ENCODE measurements around the gene SERPINB6.

The SERPINB6 gene

DNA sequence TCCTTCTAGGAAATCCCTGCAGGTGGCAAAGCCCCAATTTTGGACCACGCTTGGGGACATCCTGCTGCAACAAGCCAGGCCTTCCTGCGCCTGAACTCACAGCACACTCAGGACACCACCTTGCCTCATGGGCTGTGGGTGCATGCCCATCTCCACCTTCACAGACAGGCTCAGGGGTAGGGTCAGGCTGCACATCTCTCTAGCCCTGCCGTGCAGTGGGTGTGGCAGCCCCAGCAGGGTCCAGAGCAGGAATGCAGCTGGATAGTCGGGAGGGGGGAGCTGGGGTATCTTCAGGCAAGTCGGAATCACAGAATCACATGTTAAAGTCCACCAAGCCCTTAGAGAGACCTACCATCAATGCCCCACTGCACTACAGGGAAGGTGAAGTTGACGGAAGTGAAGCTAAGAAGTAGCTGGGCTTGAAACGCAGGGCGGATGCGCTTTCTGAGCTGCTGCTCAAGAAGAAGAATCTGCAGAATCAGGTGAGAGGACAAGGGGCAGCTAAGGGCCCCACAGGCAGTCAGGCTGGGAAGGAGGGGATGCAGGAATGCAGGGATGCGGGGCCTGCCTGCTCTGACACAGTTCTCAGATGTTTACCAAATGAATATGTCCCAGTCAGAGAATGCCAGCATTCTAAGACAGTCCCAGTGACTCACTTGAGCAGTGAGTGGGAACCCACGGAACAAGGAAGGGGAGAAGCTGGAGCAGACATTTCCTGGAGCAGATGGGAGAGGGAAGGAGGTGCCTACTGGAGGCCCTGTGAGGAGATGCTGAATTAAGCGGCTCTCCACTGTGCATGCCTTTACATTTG, 11.3 kb downstream of the SERPINB6 start:
- H3K4me3 ChIP-seq (ENCODE audit: insufficient read depth, low read depth, low read length, poor library complexity, severe bottlenecking), result no peak overlapping the region
- no peaks in the 10 kb centered on the region for H3K36me3 ChIP-seq (ENCODE audit: control insufficient read depth, insufficient read depth, low read length)
- no peaks in the 10 kb centered on the region for H3K4me1 ChIP-seq (ENCODE audit: control insufficient read depth, insufficient read depth, low read length, poor library complexity, severe bottlenecking)
- DNase-seq, result no peak
- H3K27ac ChIP-seq (ENCODE audit: insufficient read depth, low read length, poor library complexity, severe bottlenecking), result no peak overlapping the region
- H3K9me3 ChIP-seq (ENCODE audit: control insufficient read depth, low read length), result no peaks in the 10 kb centered on the region
- no peaks in the 10 kb centered on the region for H3K27me3 ChIP-seq (replicated peaks; ENCODE audit: control insufficient read depth, insufficient read depth, low read length, poor library complexity, severe bottlenecking)

DNA sequence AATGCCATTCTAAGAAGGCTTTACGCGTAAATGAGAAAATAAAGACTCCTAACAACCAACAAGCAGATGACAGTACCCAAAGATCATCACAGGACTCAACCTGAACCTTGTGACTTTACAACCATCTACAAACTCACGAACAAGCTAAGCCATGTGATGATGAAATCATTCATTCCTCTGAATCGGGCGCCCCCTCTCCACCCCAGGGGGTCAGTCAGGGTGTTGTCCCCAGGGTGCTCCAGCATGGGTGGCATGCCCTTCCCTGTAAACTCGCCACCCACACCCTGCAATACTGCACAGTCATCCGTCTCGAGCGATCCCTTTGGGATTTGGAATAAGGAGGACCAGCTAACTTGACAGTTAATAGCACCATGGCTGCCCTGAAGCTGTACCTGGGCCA, 12.6 kb downstream of the SERPINB6 start:
- no peaks in the 10 kb centered on the region for H3K36me3 ChIP-seq (ENCODE audit: control insufficient read depth, insufficient read depth, low read length)
- H3K9me3 ChIP-seq (ENCODE audit: control insufficient read depth, low read length), result no peaks in the 10 kb centered on the region
- H3K27me3 ChIP-seq (replicated peaks; ENCODE audit: control insufficient read depth, insufficient read depth, low read length, poor library complexity, severe bottlenecking), result no peaks in the 10 kb centered on the region
- no peak overlapping the region for H3K27ac ChIP-seq (ENCODE audit: insufficient read depth, low read length, poor library complexity, severe bottlenecking)
- no peaks in the 10 kb centered on the region for H3K4me1 ChIP-seq (ENCODE audit: control insufficient read depth, insufficient read depth, low read length, poor library complexity, severe bottlenecking)
- H3K4me3 ChIP-seq (ENCODE audit: insufficient read depth, low read depth, low read length, poor library complexity, severe bottlenecking), result no peak overlapping the region
- no peak for DNase-seq

GRCh38 chr6:2958331-2958711, 13.0 kb downstream of the SERPINB6 start:
- Histone ChIP-seq H3K4me1 (ENCODE audit: control insufficient read depth, insufficient read depth, low read length, poor library complexity, severe bottlenecking) (no peaks in the 10 kb centered on the region), H3K27ac (ENCODE audit: insufficient read depth, low read length, poor library complexity, severe bottlenecking) (no peak overlapping the region), H3K4me3 (ENCODE audit: insufficient read depth, low read depth, low read length, poor library complexity, severe bottlenecking) (no peak overlapping the region)

DNA sequence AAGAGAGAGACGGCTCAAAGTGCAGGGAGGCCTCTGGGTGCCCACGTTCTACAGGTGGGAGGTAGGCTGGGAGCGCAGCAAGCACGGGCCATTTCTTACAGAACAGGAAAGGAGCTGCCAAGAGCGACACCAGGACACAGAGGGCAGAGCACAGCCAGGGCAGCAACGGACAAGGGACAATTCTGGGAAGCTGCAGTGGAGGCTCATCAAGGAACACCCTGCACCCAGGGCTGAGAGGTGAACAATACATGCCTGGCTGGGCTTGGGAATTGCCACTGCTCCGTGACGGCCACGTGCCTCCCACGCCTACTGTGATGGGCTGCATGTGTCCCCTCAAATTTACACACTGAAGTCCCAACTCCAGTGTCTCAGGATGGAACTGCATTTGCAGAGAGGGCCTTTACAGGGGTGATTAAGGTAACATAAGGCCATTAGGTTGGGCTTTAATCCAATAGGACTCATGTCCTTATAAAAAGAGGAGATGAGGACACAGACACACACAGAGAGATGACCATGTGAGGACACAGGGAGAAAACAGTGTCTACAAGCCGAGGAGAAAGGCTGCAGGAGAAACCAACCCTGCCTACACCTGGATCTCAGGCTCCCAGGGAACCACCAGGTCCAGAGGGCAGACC, 13.6 kb downstream of the SERPINB6 start:
- H3K27me3 ChIP-seq (replicated peaks; ENCODE audit: control insufficient read depth, insufficient read depth, low read length, poor library complexity, severe bottlenecking), result no peaks in the 10 kb centered on the region
- H3K4me1 ChIP-seq (ENCODE audit: control insufficient read depth, insufficient read depth, low read length, poor library complexity, severe bottlenecking), result no peaks in the 10 kb centered on the region
- H3K27ac ChIP-seq (ENCODE audit: insufficient read depth, low read length, poor library complexity, severe bottlenecking), result no peak overlapping the region
- H3K36me3 ChIP-seq (ENCODE audit: control insufficient read depth, insufficient read depth, low read length), result no peaks in the 10 kb centered on the region
- no peaks in the 10 kb centered on the region for H3K9me3 ChIP-seq (ENCODE audit: control insufficient read depth, low read length)
- no peak overlapping the region for H3K4me3 ChIP-seq (ENCODE audit: insufficient read depth, low read depth, low read length, poor library complexity, severe bottlenecking)
- no peak for DNase-seq

More at GRCh38 chr6:2958331-2958711, 13.0 kb downstream of the SERPINB6 start:
- Histone ChIP-seq H3K9me3 (ENCODE audit: control insufficient read depth, low read length) (no peaks in the 10 kb centered on the region), H3K36me3 (ENCODE audit: control insufficient read depth, insufficient read depth, low read length) (no peaks in the 10 kb centered on the region), H3K27me3 (replicated peaks; ENCODE audit: control insufficient read depth, insufficient read depth, low read length, poor library complexity, severe bottlenecking) (no peaks in the 10 kb centered on the region)
- DNase-seq, result no peak

- no peaks in the 10 kb centered on the region for H3K36me3 ChIP-seq (ENCODE audit: control insufficient read depth, insufficient read depth, low read length)
These were observed 14.3 kb downstream of the SERPINB6 start for GRCh38 chr6:2956930-2957685.

DNA sequence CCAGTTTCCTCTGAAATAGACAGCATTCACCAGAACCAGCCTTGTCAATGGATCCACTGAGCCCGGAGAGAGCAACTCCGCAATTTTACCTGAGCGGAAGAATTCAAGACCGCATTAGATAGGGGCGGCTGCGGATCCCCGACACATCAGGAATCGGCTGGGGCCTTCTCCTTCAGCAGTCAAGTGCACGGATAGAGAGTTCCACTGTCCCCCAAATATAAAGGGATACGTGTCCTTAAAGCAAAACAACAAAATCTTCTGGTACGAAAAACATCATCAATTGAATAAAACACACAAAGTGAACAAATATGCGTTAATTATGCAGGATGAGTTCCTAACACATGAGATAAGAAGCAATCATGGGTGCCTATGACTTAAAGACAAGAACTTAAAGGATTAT, 18.3 kb downstream of the SERPINB6 start:
- no peak overlapping the region for H3K4me3 ChIP-seq (ENCODE audit: insufficient read depth, low read depth, low read length, poor library complexity, severe bottlenecking)

More at GRCh38 chr6:2956930-2957685, 14.3 kb downstream of the SERPINB6 start:
- no peak overlapping the region for H3K4me3 ChIP-seq (ENCODE audit: insufficient read depth, low read depth, low read length, poor library complexity, severe bottlenecking)
- no peaks in the 10 kb centered on the region for H3K27me3 ChIP-seq (replicated peaks; ENCODE audit: control insufficient read depth, insufficient read depth, low read length, poor library complexity, severe bottlenecking)
- H3K4me1 ChIP-seq (ENCODE audit: control insufficient read depth, insufficient read depth, low read length, poor library complexity, severe bottlenecking), result no peaks in the 10 kb centered on the region
- no peaks in the 10 kb centered on the region for H3K9me3 ChIP-seq (ENCODE audit: control insufficient read depth, low read length)
- no peak for DNase-seq
- H3K27ac ChIP-seq (ENCODE audit: insufficient read depth, low read length, poor library complexity, severe bottlenecking), result no peak overlapping the region

GRCh38 chr6:2952557-2953095, 18.7 kb downstream of the SERPINB6 start:
- Histone ChIP-seq H3K9me3 (ENCODE audit: control insufficient read depth, low read length) (no peaks in the 10 kb centered on the region), H3K4me3 (ENCODE audit: insufficient read depth, low read depth, low read length, poor library complexity, severe bottlenecking) (no peak overlapping the region), H3K4me1 (ENCODE audit: control insufficient read depth, insufficient read depth, low read length, poor library complexity, severe bottlenecking) (no peaks in the 10 kb centered on the region), H3K36me3 (ENCODE audit: control insufficient read depth, insufficient read depth, low read length) (no peaks in the 10 kb centered on the region), H3K27ac (ENCODE audit: insufficient read depth, low read length, poor library complexity, severe bottlenecking) (no peak overlapping the region), H3K27me3 (replicated peaks; ENCODE audit: control insufficient read depth, insufficient read depth, low read length, poor library complexity, severe bottlenecking) (no peaks in the 10 kb centered on the region)
- peak in 2 of 3 donors; percentile 12 to 24 for DNase-seq

More for the DNA sequence above, 18.3 kb downstream of the SERPINB6 start:
- no peak for DNase-seq
- Histone ChIP-seq H3K4me1 (ENCODE audit: control insufficient read depth, insufficient read depth, low read length, poor library complexity, severe bottlenecking) (no peaks in the 10 kb centered on the region), H3K27me3 (replicated peaks; ENCODE audit: control insufficient read depth, insufficient read depth, low read length, poor library complexity, severe bottlenecking) (no peaks in the 10 kb centered on the region), H3K36me3 (ENCODE audit: control insufficient read depth, insufficient read depth, low read length) (no peaks in the 10 kb centered on the region), H3K9me3 (ENCODE audit: control insufficient read depth, low read length) (no peaks in the 10 kb centered on the region), H3K27ac (ENCODE audit: insufficient read depth, low read length, poor library complexity, severe bottlenecking) (no peak overlapping the region)

DNA sequence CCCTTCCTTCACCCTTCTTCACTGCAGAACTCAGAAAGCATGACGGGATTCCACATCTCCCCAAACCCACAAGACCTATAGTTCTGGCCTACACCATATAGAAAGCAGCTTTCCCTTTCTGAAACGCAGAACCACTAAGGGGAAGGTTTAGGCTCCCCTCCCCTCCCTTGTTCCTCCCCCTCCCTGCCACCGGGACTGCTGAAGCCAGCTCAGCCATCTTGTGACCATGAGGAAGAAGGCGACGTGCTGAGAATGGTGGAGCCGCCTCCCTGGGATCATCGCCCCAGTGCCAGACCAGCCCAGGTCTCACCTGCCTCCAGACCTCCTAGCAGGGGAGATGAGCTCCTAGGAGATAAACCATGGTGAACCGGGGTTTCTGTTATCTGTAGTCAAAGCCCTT, 19.6 kb downstream of the SERPINB6 start:
- Histone ChIP-seq H3K4me1 (ENCODE audit: control insufficient read depth, insufficient read depth, low read length, poor library complexity, severe bottlenecking) (no peaks in the 10 kb centered on the region), H3K36me3 (ENCODE audit: control insufficient read depth, insufficient read depth, low read length) (no peaks in the 10 kb centered on the region), H3K27me3 (replicated peaks; ENCODE audit: control insufficient read depth, insufficient read depth, low read length, poor library complexity, severe bottlenecking) (no peaks in the 10 kb centered on the region), H3K4me3 (ENCODE audit: insufficient read depth, low read depth, low read length, poor library complexity, severe bottlenecking) (no peak overlapping the region), H3K9me3 (ENCODE audit: control insufficient read depth, low read length) (no peaks in the 10 kb centered on the region), H3K27ac (ENCODE audit: insufficient read depth, low read length, poor library complexity, severe bottlenecking) (no peak overlapping the region)
- DNase-seq, result no peak

- Histone ChIP-seq H3K4me1 (ENCODE audit: control insufficient read depth, insufficient read depth, low read length, poor library complexity, severe bottlenecking) (no peaks in the 10 kb centered on the region), H3K27ac (ENCODE audit: insufficient read depth, low read length, poor library complexity, severe bottlenecking) (no peak overlapping the region), H3K9me3 (ENCODE audit: control insufficient read depth, low read length) (no peaks in the 10 kb centered on the region), H3K4me3 (ENCODE audit: insufficient read depth, low read depth, low read length, poor library complexity, severe bottlenecking) (no peak overlapping the region), H3K27me3 (replicated peaks; ENCODE audit: control insufficient read depth, insufficient read depth, low read length, poor library complexity, severe bottlenecking) (no peaks in the 10 kb centered on the region), H3K36me3 (ENCODE audit: control insufficient read depth, insufficient read depth, low read length) (no peaks in the 10 kb centered on the region)
- no peak for DNase-seq
These were observed 20.7 kb downstream of the SERPINB6 start for GRCh38 chr6:2950713-2951112.
